Effector memory CD8-positive, alpha-beta T cell (primary cell): ENCODE data around the gene CD300E.
A peak's percentile ranks its signal among the peaks of the same experiment; 100 is the strongest.
"Not testable (repeated sequence)": the region's sequence is repeated elsewhere in the genome, so short reads cannot be mapped to it uniquely, and the experiment has no call there.

Experiments used
- ATAC-seq: fragments of 150-1000 bp; cut with Tn5 transposase; replicated peaks from 2 replicates; pipeline ENCODE4 v1.10.0; 2021; ENCODE audit warnings: mild to moderate bottlenecking, moderate library complexity
- DNase-seq, 3 experiments: peaks; one replicate each; pipeline ENCODE4 v3.0.0; 2021
- H3K27ac Mint-ChIP-seq, 2 donors: one replicate each; pipeline ENCODE4 v1.8.0; 2022; ENCODE audit warnings: mild to moderate bottlenecking in 2 of 2, mixed read lengths in 2 of 2, moderate library complexity in 2 of 2
- H3K27me3 Mint-ChIP-seq, 2 donors: one replicate each; pipeline ENCODE4 v1.8.0; 2022; ENCODE audit warnings: mixed read lengths in 2 of 2
- H3K36me3 Mint-ChIP-seq: one replicate; pipeline ENCODE4 v1.8.0; 2022; ENCODE audit warnings: mild to moderate bottlenecking, moderate library complexity, mixed read lengths; ENCODE audit not compliant: insufficient read depth
- H3K4me1 Mint-ChIP-seq, 2 donors: one replicate each; pipeline ENCODE4 v1.8.0; 2022; ENCODE audit warnings: low read depth in 2 of 2, mixed read lengths in 2 of 2
- H3K4me3 Mint-ChIP-seq, 2 donors: one replicate each; pipeline ENCODE4 v1.8.0; 2022; ENCODE audit warnings: mild to moderate bottlenecking in 2 of 2, mixed read lengths in 2 of 2, moderate library complexity in 2 of 2
- H3K9me3 Mint-ChIP-seq, 2 donors: one replicate each; pipeline ENCODE4 v1.8.0; 2022; ENCODE audit warnings: mixed read lengths in 2 of 2

Gene CD300E

DNA sequence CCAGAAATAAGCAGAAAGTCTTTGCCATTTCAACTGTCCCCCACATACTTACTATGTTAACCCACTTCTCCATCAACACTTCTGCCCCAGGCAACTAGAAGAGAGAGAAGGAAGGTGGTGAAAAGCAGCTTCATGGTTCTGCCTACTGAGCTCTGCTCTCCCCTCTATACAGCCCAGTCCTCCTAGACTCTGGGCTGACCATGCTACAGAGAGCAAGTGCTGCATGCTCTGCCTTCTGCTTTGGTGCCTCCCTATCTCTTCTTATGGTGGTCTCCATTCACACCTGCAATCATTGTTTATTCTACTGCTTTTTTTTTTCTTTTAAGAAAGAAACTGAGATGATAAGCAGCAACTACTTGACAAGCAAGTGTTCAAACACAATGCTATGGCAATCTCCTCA, 20.3 kb upstream of the CD300E start:
- ATAC-seq (no peak), DNase-seq (no peak)
- peaks cover 8 to 9% of the 10 kb centered on the region in 2 donors for H3K4me1 Mint-ChIP-seq
- H3K27me3 Mint-ChIP-seq, result peaks cover 61 to 89% of the 10 kb centered on the region in 2 donors
- H3K27ac Mint-ChIP-seq, result no peak overlapping the region
- no peaks in the 10 kb centered on the region for H3K9me3 Mint-ChIP-seq
- no peak overlapping the region for H3K4me3 Mint-ChIP-seq
- peaks cover 3% of the 10 kb centered on the region for H3K36me3 Mint-ChIP-seq

DNA sequence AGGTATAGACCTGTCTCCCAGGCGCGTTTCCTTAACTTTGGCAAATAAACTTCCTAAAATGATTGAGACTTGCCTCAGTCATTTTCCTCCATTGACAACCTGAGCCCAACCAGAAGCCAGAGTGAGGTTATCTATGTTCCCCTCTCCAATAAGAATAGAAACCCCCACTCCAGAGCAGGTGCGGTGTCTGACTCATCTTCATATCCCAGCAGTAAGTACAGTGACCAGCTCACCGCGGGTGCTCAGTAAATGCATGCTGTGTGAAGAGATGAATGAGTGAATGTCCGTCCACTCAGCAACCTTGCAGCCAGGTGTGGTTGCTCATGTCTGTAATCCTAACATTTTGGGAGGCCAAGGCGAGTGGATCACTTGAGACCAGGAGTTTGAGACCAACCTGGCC, 19.5 kb upstream of the CD300E start:
- H3K4me1 Mint-ChIP-seq, result peaks cover 8 to 9% of the 10 kb centered on the region in 2 donors
- ATAC-seq (no peak), DNase-seq (no peak)
- peaks cover 58 to 81% of the 10 kb centered on the region in 2 donors for H3K27me3 Mint-ChIP-seq
- no peak overlapping the region for H3K27ac Mint-ChIP-seq
- no peak overlapping the region for H3K4me3 Mint-ChIP-seq
- no peaks in the 10 kb centered on the region for H3K9me3 Mint-ChIP-seq
- H3K36me3 Mint-ChIP-seq, result peaks cover 3% of the 10 kb centered on the region

DNA sequence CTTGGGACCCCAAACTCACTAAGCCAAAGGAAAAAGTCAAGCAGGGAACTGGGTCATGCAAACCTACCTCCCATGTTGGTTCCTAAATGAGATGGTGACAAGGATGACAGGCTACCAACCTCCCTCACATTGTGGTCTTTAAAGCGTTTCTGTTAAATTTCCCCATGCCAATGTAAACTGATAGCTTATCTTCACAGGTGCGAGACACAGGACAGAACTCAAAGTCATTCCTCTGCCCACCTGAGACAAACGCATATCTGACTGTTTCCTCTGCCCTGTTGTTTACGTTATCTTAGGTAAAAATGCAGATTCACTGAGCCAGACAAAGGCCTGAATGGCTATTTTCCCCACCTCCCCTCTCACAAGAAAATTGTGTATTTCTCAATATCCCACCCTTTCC, 19.0 kb upstream of the CD300E start:
- H3K4me3 Mint-ChIP-seq, result no peak overlapping the region

DNA sequence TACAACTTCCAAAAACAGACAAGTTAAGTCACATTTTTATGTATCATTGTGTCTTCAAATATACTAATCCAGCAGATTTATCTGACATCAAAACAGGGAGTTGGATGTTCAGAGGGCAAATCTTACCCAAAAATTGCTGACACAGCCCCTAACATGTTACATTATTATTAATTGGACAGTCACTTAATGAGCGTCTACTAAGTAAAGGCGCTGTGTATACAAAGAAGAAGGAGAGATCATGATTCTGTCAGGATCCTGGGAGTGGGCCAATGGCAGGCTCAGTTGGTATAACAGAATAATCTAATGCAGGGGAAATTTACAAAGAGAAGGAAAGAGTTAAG, 18.4 kb upstream of the CD300E start:
- DNase-seq (no peak), ATAC-seq (no peak)
- Mint-ChIP-seq H3K4me3 (no peak overlapping the region), H3K27ac (peak overlapping the region in 1 of 2 donors; percentile 8), H3K4me1 (peaks cover 9 to 11% of the 10 kb centered on the region in 2 donors), H3K9me3 (no peaks in the 10 kb centered on the region), H3K27me3 (peaks cover 58 to 75% of the 10 kb centered on the region in 2 donors), H3K36me3 (peaks cover 3% of the 10 kb centered on the region)

More for the DNA sequence above, 19.0 kb upstream of the CD300E start:
- peaks cover 3% of the 10 kb centered on the region for H3K36me3 Mint-ChIP-seq
- DNase-seq (no peak), ATAC-seq (no peak)
- H3K4me1 Mint-ChIP-seq, result peaks cover 8 to 9% of the 10 kb centered on the region in 2 donors
- no peaks in the 10 kb centered on the region for H3K9me3 Mint-ChIP-seq
- H3K27me3 Mint-ChIP-seq, result peaks cover 58 to 76% of the 10 kb centered on the region in 2 donors
- H3K27ac Mint-ChIP-seq, result no peak overlapping the region

DNA sequence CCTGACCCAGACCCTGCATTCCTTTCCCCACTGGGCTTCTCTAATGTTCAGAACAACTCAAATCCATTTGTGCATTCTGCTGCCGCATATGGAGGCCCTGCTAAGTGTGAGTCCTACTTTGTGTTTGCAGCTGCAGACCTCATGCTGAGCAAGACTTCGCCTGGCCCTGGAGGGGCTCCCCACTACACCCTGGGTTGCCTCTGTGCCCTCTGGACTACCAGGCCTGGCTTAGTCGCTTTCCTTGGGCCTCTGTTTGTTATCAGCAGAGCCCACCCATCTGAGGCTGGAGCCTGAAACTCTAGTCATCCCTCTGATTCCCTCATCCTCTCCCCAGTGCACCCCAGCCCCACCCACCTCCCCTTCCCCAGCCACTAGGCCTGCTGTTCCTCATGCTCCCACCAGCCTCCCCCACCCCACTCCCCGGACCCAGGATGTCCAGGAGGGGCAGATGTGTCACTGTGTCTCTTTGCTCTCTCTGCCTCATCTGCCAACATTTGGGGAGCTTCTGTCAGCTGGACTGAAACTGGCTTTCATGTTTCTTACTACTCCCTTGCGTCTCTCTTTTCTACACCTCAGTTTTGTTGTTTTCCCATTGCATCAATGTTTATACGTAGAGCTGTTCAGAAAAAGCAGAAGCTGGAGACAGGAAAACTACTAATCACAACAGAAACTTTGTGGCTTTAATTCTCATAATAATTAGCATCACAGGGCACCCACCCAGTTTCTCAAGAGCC, 17.9 kb upstream of the CD300E start:
- Mint-ChIP-seq H3K27ac (peak overlapping the region in 1 of 2 donors; percentile 8), H3K4me1 (peaks cover 9 to 11% of the 10 kb centered on the region in 2 donors), H3K4me3 (no peak overlapping the region), H3K27me3 (peaks cover 58 to 73% of the 10 kb centered on the region in 2 donors), H3K36me3 (peaks cover 3% of the 10 kb centered on the region), H3K9me3 (no peaks in the 10 kb centered on the region)
- DNase-seq (no peak), ATAC-seq (no peak)

DNA sequence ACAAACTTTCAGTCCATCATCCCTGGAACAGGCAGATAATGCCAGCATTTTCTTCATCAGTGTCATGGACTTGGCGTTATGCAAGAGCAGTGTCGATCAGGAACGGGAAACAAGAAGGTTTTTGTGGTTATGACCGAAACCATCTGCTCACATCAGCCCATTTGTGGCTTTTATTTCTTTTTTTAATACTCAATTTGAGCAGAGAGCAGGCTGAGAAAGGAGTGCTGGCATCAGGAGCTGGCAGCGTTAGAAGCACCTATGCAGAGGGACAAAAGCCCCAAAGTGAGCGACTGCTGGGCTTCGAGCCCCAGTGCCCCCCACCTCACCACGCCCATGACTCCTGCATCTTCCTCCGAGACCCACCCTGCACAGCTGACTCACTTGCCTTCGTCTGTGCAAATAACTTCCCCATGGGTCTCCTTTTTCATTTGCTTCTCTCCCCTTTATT, 16.2 kb upstream of the CD300E start:
- Mint-ChIP-seq H3K36me3 (peaks cover 3% of the 10 kb centered on the region), H3K9me3 (no peaks in the 10 kb centered on the region), H3K27me3 (peaks cover 54 to 71% of the 10 kb centered on the region in 2 donors), H3K4me3 (no peak overlapping the region), H3K4me1 (peaks cover 9 to 11% of the 10 kb centered on the region in 2 donors), H3K27ac (no peak overlapping the region)
- ATAC-seq (peak; percentile 35), DNase-seq (no peak)

DNA sequence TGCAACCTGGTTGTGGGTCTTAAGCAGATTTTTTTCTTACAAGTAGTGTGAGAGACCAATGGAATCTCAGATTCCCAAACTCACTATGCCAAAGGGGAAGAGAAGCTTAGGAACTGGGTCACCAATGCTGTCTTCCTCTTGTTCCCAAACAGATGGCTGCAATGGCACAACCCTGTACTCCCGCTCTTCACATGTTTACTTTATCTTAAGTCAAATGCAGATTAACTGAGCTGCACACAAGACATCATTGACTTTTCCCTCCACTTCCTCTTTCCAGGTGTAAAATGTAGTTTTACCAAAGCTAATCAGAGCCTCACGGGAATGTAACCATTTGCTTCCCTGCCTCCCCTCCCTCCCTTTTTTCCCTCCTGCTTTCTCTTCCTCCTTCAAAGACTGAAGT, 14.4 kb upstream of the CD300E start:
- Mint-ChIP-seq H3K36me3 (no peaks in the 10 kb centered on the region), H3K27ac (no peak overlapping the region), H3K27me3 (peaks cover 40 to 65% of the 10 kb centered on the region in 2 donors), H3K4me3 (no peak overlapping the region), H3K9me3 (no peaks in the 10 kb centered on the region), H3K4me1 (peaks cover 9 to 11% of the 10 kb centered on the region in 2 donors)
- no peak for ATAC-seq
- no peak for DNase-seq

DNA sequence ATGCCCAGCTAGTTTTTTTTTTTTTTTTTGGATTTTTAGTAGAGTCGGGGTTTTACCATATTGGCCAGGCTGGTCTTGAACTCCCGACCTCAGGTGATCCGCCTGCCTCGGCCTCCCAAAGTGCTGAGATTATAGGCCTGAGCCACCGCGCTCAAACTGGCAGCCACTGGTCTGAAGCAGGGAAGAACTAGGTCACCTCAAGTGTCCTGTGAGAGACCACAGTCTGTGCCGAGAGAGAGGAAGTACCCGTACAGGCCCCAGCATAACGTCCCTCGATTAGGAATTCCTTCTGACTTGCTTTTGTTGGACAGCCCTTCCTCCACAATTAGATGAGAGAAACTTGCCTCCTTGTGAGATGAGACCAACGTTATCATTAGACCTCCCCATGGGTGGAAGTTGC, 13.7 kb upstream of the CD300E start:
- no peaks in the 10 kb centered on the region for H3K9me3 Mint-ChIP-seq
- DNase-seq, result no peak
- H3K27me3 Mint-ChIP-seq, result peaks cover 37 to 64% of the 10 kb centered on the region in 2 donors
- no peak for ATAC-seq
- H3K4me1 Mint-ChIP-seq, result peaks cover 9 to 12% of the 10 kb centered on the region in 2 donors
- H3K36me3 Mint-ChIP-seq, result no peaks in the 10 kb centered on the region
- H3K4me3 Mint-ChIP-seq, result no peak overlapping the region
- no peak overlapping the region for H3K27ac Mint-ChIP-seq

DNA sequence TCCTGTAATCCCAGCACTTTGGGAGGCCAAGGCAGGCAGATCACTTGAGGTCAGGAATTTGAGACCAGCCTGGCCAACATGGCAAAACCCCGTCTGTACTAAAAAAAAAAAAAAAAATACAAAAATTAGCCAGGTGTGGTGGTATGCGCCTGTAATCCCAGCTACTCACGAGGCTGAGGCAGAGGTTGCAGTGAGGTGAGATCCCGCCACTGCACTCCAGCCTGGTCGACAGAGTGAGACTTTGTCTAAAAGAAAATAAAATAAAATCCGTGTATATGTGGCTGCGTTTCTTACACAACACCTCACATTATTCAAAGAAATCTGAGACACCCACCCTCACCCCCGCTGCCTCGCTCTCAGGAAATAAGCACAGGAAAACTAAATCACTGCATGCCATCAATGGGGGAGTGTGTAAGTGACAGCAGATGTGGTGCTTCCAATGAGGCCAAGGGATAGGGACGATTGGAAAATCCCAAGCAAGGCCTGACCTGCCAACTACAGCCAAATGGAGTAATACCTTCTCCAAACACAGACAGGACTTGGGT, 13.1 kb upstream of the CD300E start:
- not testable (repeated sequence) for DNase-seq, ATAC-seq, H3K27ac Mint-ChIP-seq, H3K9me3 Mint-ChIP-seq, H3K36me3 Mint-ChIP-seq, H3K4me3 Mint-ChIP-seq
- peaks cover 36 to 63% of the 10 kb centered on the region in 2 donors for H3K27me3 Mint-ChIP-seq
- peaks cover 9 to 14% of the 10 kb centered on the region in 2 donors for H3K4me1 Mint-ChIP-seq

DNA sequence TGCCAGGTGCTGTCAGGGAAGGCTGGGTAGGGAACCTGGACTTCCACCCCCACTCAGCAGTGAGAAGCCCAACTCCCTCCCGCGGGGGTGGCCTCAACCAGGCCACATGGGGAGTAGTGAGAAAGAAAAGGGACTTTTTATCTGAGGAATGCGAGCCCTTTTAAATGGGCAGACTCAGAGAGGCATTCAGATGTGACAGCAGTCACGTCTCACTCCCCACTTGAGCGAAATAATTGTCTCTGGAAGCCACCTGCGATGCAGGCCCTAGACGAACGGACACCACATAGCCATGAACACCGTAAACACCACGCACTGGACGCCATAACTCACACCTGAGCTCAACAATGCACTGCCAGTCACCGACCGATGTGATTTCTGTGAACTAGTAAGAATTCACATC, 11.9 kb upstream of the CD300E start:
- ATAC-seq (no peak), DNase-seq (no peak)
- Mint-ChIP-seq H3K27ac (no peak overlapping the region), H3K4me3 (no peak overlapping the region), H3K36me3 (no peaks in the 10 kb centered on the region), H3K9me3 (no peaks in the 10 kb centered on the region), H3K27me3 (peaks cover 31 to 57% of the 10 kb centered on the region in 2 donors), H3K4me1 (peaks cover 9 to 14% of the 10 kb centered on the region in 2 donors)

DNA sequence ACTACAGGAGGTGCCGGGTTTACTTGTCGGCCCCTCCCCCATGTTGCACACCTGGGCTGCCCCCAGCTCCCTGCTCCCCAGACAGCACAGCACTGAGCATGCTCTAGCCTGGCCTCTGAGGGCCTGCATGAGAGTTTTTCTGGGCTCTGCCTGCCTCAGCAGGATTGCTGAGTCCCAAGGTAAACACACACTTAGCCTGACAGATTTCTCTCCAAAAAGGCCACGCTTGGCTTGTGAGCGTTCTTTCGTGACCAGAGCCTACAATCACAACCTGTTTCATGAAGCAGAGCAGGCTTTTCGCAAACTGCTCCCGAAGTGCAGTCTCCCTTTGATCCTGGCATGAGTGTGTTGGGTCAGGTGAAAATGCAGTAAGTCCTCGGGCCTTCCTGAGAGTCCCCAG, 9.8 kb upstream of the CD300E start:
- Mint-ChIP-seq H3K27me3 (peaks cover 42 to 68% of the 10 kb centered on the region in 2 donors), H3K9me3 (no peaks in the 10 kb centered on the region), H3K4me3 (no peak overlapping the region), H3K36me3 (no peaks in the 10 kb centered on the region), H3K4me1 (peaks cover 0 to 6% of the 10 kb centered on the region in 2 donors), H3K27ac (no peak overlapping the region)
- ATAC-seq, result no peak
- no peak for DNase-seq

DNA sequence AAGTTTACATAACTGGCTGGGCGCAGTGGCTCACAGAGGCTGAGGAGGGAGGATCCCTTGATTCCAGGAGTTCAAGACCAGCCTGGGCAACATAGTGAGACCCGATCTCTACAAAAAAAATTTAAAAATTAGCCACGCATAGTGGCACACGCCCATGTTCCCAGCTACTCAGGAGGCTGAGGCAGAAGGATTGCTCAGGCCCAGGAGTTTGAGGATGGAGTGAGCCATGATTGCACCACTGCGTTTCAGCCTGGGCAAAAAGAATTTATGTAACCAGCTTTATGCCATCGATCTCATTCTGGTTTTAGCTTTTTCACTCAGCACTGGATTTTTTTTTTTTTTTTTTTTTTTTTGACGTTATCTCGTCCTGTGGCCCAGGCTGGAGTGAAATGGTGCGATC, 9.1 kb upstream of the CD300E start:
- H3K27ac Mint-ChIP-seq, result no peak overlapping the region
- no peak for ATAC-seq
- no peaks in the 10 kb centered on the region for H3K36me3 Mint-ChIP-seq
- H3K4me3 Mint-ChIP-seq, result no peak overlapping the region
- H3K27me3 Mint-ChIP-seq, result peaks cover 49 to 75% of the 10 kb centered on the region in 2 donors
- DNase-seq, result no peak
- no peaks in the 10 kb centered on the region for H3K9me3 Mint-ChIP-seq
- H3K4me1 Mint-ChIP-seq, result peaks cover 0 to 6% of the 10 kb centered on the region in 2 donors

DNA sequence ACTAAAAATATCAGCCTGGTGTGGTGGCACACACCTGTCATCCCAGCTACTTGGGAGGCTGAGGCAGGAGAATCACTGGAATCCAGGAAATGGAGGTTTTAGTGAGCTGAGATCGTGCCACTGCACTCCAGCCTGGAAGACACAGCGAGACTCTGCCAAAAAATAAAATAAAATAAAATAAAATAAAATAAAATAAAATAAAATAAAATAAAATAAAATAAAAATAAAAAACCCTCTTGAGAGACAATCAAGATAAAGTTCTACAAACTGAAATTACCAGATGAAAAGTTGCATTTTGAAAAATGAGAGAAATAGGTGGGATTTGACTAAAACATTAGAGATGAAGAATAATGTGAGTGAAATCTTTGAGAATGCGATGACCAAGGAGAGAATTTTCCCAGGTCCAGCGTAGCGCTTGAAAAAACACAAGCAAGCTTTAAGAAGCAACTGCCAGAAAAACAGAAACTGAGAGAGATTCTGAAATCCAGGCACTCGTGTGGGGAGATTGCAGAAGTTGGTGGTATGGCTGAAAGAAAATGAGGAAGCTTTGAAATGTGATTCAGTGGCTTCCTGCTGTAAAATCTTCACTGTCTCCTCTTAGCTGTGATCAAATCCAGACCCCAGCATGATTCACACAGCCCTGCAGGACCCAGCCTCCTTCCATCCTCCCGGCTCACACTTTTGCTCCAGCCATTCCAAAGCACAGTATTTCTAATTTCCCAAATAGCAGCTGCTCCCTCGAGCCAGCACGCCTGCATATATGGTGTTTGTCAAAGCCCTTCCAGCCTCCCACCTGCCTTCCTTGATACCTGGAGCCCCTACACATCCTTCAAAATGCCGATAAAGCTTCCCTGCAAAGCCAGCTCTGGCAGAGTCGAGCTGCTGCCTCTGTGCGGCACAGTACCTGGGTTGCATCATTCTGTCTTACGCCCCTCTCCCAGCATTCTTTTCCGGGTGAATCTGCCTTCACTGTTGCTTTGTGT, 8.2 kb upstream of the CD300E start:
- H3K27ac Mint-ChIP-seq, result no peak overlapping the region
- H3K9me3 Mint-ChIP-seq, result no peaks in the 10 kb centered on the region
- DNase-seq (no peak), ATAC-seq (no peak)
- H3K36me3 Mint-ChIP-seq, result no peaks in the 10 kb centered on the region
- H3K4me3 Mint-ChIP-seq, result no peak overlapping the region
- peaks cover 58 to 82% of the 10 kb centered on the region in 2 donors for H3K27me3 Mint-ChIP-seq
- peaks cover 0 to 3% of the 10 kb centered on the region in 2 donors for H3K4me1 Mint-ChIP-seq
